ENCODE results near the gene STXBP6. TPM values are rescaled to one million over a fixed set of nuclear protein-coding genes. Genes with fewer than 3 reads are reported as not detected.

Gene STXBP6
- total and polyA plus RNA-seq, 2 of the 13 experiments (the other 11 are each of a cell fraction or from before 2014, with no cell fraction given) = 35.3 to 42.8 TPM

DNA sequence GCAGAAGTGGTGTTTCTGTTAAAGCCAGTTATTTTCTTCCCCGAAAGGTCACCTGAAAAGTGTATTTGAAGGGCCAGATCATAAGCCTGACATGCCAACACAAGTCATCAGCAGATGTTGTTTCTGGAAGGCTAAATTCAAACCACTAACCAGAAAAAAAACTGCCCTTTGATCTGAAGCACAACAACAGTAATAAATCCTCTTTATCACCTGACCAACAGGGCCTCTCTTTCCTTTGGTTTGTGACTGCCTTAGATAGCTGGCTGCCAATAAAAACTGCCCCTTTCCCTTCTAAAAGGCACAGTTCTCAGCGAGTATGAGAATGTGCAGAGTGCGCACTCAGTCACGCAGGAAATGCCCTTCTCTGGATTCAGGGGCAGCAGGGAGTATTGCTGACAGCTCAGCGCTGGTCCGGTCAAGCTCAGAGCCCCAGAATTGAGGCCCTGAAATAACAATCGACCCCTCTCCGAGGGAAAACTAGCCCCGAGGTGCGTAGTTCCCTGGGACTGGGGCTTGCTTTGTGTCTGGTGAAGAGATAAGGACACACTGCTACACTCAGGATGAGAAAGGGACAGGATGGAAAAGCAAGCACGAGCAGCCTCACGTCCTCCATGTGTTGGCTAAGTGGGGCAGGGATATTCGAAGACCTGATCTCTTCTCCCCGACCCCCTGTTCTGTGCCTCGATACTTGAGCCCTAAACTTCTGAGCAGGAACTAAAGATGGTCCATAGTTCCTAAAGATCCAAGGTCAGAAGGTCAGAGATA is 231.7 kb downstream of the STXBP6 start (continued):
- TF ChIP-seq, protein P1, sequence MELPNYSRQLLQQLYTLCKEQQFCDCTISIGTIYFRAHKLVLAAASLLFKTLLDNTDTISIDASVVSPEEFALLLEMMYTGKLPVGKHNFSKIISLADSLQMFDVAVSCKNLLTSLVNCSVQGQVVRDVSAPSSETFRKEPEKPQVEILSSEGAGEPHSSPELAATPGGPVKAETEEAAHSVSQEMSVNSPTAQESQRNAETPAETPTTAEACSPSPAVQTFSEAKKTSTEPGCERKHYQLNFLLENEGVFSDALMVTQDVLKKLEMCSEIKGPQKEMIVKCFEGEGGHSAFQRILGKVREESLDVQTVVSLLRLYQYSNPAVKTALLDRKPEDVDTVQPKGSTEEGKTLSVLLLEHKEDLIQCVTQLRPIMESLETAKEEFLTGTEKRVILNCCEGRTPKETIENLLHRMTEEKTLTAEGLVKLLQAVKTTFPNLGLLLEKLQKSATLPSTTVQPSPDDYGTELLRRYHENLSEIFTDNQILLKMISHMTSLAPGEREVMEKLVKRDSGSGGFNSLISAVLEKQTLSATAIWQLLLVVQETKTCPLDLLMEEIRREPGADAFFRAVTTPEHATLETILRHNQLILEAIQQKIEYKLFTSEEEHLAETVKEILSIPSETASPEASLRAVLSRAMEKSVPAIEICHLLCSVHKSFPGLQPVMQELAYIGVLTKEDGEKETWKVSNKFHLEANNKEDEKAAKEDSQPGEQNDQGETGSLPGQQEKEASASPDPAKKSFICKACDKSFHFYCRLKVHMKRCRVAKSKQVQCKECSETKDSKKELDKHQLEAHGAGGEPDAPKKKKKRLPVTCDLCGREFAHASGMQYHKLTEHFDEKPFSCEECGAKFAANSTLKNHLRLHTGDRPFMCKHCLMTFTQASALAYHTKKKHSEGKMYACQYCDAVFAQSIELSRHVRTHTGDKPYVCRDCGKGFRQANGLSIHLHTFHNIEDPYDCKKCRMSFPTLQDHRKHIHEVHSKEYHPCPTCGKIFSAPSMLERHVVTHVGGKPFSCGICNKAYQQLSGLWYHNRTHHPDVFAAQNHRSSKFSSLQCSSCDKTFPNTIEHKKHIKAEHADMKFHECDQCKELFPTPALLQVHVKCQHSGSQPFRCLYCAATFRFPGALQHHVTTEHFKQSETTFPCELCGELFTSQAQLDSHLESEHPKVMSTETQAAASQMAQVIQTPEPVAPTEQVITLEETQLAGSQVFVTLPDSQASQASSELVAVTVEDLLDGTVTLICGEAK (IDR thresholded peaks at IDR 0.05) = no peak
- TF ChIP-seq, protein P1 (CRISPR knock-in tag; IDR thresholded peaks at IDR 0.05) = peak; percentile 93
- TF ChIP-seq, protein P2, sequence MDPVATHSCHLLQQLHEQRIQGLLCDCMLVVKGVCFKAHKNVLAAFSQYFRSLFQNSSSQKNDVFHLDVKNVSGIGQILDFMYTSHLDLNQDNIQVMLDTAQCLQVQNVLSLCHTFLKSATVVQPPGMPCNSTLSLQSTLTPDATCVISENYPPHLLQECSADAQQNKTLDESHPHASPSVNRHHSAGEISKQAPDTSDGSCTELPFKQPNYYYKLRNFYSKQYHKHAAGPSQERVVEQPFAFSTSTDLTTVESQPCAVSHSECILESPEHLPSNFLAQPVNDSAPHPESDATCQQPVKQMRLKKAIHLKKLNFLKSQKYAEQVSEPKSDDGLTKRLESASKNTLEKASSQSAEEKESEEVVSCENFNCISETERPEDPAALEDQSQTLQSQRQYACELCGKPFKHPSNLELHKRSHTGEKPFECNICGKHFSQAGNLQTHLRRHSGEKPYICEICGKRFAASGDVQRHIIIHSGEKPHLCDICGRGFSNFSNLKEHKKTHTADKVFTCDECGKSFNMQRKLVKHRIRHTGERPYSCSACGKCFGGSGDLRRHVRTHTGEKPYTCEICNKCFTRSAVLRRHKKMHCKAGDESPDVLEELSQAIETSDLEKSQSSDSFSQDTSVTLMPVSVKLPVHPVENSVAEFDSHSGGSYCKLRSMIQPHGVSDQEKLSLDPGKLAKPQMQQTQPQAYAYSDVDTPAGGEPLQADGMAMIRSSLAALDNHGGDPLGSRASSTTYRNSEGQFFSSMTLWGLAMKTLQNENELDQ (CRISPR knock-in tag; IDR thresholded peaks at IDR 0.05; ENCODE audit: borderline replicate concordance) = no peak; the same call in 1 of the 2 replicates
- TF ChIP-seq, protein P3, sequence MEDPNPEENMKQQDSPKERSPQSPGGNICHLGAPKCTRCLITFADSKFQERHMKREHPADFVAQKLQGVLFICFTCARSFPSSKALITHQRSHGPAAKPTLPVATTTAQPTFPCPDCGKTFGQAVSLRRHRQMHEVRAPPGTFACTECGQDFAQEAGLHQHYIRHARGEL (CRISPR knock-in tag; IDR thresholded peaks at IDR 0.05) = 0 out of 2 replicates have a peak, but pooled peaks have one; percentile 67
- TF ChIP-seq ZKSCAN8 (CRISPR knock-in tag; IDR thresholded peaks at IDR 0.05; ENCODE audit: borderline replicate concordance) (peak; percentile 81; the same call in 1 of the 2 replicates), MIER2 (CRISPR knock-in tag; IDR thresholded peaks at IDR 0.05) (peak; percentile 14; the same call in 1 of the 2 replicates), PLRG1 (conservative IDR thresholded peaks at IDR 0.05) (no peak), GZF1 (CRISPR knock-in tag; IDR thresholded peaks at IDR 0.05) (peak; percentile 38; the same call in 1 of the 2 replicates), NFIB (CRISPR knock-in tag; IDR thresholded peaks at IDR 0.05; ENCODE audit: borderline replicate concordance) (no peak)
- TF ChIP-seq, protein P4, sequence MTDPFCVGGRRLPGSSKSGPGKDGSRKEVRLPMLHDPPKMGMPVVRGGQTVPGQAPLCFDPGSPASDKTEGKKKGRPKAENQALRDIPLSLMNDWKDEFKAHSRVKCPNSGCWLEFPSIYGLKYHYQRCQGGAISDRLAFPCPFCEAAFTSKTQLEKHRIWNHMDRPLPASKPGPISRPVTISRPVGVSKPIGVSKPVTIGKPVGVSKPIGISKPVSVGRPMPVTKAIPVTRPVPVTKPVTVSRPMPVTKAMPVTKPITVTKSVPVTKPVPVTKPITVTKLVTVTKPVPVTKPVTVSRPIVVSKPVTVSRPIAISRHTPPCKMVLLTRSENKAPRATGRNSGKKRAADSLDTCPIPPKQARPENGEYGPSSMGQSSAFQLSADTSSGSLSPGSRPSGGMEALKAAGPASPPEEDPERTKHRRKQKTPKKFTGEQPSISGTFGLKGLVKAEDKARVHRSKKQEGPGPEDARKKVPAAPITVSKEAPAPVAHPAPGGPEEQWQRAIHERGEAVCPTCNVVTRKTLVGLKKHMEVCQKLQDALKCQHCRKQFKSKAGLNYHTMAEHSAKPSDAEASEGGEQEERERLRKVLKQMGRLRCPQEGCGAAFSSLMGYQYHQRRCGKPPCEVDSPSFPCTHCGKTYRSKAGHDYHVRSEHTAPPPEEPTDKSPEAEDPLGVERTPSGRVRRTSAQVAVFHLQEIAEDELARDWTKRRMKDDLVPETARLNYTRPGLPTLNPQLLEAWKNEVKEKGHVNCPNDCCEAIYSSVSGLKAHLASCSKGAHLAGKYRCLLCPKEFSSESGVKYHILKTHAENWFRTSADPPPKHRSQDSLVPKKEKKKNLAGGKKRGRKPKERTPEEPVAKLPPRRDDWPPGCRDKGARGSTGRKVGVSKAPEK (CRISPR knock-in tag; IDR thresholded peaks at IDR 0.05; ENCODE audit: borderline replicate concordance) = no peak
- TF ChIP-seq, protein P5, sequence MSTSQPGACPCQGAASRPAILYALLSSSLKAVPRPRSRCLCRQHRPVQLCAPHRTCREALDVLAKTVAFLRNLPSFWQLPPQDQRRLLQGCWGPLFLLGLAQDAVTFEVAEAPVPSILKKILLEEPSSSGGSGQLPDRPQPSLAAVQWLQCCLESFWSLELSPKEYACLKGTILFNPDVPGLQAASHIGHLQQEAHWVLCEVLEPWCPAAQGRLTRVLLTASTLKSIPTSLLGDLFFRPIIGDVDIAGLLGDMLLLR (CRISPR knock-in tag; IDR thresholded peaks at IDR 0.05) = peak; percentile 71; the same call in 1 of the 2 replicates
- TF ChIP-seq, protein P6, sequence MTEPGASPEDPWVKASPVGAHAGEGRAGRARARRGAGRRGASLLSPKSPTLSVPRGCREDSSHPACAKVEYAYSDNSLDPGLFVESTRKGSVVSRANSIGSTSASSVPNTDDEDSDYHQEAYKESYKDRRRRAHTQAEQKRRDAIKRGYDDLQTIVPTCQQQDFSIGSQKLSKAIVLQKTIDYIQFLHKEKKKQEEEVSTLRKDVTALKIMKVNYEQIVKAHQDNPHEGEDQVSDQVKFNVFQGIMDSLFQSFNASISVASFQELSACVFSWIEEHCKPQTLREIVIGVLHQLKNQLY (CRISPR knock-in tag; IDR thresholded peaks at IDR 0.05) = peak; percentile 57; the same call in 1 of the 2 replicates

Measured in HepG2 (cell line).